HL-60 (cell line): Measurements from ENCODE around the gene PPIL4.

Experiments
- POLR2AphosphoS5 ChIP-seq: IDR thresholded peaks from 2 replicates; pipeline ENCODE4 v1.6.1; 2012; ENCODE audit warnings: low read depth
- TF ChIP-seq, protein P1 (sequence below): IDR thresholded peaks from one replicate; pipeline ENCODE4 v1.5.1; 2011; ENCODE audit warnings: low read length, control low read depth, inconsistent platforms; ENCODE audit not compliant: insufficient read depth

DNA sequence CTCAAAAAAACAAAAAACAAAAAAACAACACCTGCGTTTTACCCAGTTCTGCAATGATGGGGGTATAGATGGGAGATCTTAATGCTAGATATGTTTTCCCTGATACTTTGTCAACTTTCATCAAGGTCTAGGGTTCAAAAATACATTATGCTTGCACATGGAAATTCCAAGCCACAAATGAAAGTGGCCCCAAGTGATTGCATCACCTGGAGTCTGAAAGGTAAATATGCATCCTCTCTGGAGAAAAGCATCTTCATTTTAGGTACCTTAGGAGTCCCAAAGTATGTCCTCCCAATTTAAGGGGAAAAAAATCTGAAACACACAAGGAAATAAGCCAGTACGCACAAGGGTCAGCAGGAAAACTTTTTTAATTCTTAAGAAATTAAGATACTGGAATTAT is 48.5 kb downstream of the PPIL4 start:
- TF ChIP-seq, protein P1, sequence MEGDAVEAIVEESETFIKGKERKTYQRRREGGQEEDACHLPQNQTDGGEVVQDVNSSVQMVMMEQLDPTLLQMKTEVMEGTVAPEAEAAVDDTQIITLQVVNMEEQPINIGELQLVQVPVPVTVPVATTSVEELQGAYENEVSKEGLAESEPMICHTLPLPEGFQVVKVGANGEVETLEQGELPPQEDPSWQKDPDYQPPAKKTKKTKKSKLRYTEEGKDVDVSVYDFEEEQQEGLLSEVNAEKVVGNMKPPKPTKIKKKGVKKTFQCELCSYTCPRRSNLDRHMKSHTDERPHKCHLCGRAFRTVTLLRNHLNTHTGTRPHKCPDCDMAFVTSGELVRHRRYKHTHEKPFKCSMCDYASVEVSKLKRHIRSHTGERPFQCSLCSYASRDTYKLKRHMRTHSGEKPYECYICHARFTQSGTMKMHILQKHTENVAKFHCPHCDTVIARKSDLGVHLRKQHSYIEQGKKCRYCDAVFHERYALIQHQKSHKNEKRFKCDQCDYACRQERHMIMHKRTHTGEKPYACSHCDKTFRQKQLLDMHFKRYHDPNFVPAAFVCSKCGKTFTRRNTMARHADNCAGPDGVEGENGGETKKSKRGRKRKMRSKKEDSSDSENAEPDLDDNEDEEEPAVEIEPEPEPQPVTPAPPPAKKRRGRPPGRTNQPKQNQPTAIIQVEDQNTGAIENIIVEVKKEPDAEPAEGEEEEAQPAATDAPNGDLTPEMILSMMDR: no peak
- no peak for TF ChIP-seq POLR2AphosphoS5
